Measurements from ENCODE around the gene MS4A4A.

Gene MS4A4A

GRCh38 chr11:60251485-60252212, 28.8 kb upstream of the MS4A4A start:
- no peak for DNase-seq (ENCODE audit: low read depth)
- H3K4me3 ChIP-seq (ENCODE audit: low read depth, low read length), result no peak overlapping the region
- TF ChIP-seq CTCF (IDR thresholded peaks at IDR 0.05; ENCODE audit: low read depth, low read length, missing control alignments), result peak; percentile 49

- no peak for TF ChIP-seq CTCF (IDR thresholded peaks at IDR 0.05; ENCODE audit: low read depth, low read length, missing control alignments)
- H3K4me3 ChIP-seq (ENCODE audit: low read depth, low read length), result no peak overlapping the region
- DNase-seq (ENCODE audit: low read depth), result no peak
Measured at GRCh38 chr11:60252213-60253108, 28.0 kb upstream of the MS4A4A start.

GRCh38 chr11:60257956-60258722, 22.3 kb upstream of the MS4A4A start:
- DNase-seq (ENCODE audit: low read depth), result no peak
- no peak overlapping the region for H3K4me3 ChIP-seq (ENCODE audit: low read depth, low read length)
- no peak for TF ChIP-seq CTCF (IDR thresholded peaks at IDR 0.05; ENCODE audit: low read depth, low read length, missing control alignments)

DNA sequence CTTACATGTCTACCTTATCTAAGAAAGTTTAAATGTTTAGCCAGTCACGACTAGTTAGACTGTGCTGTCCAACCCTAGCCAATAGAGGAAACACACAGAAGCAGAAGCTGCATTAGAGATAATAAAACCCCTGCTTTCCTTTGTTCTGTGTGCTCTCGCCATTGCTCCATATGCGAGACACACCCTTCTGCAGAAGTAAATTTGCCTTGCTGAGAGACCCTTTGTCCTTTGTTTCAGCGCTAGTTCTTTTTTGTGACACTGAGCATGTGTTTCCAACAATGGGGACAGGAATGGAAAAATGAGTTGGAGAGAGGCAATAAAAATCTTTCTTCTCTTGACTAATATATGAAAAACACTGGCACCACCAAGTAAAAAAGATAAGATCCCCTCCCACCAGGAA, 19.5 kb upstream of the MS4A4A start:
- no peak overlapping the region for H3K4me3 ChIP-seq (ENCODE audit: low read depth, low read length)
- no peak for TF ChIP-seq CTCF (IDR thresholded peaks at IDR 0.05; ENCODE audit: low read depth, low read length, missing control alignments)
- DNase-seq (ENCODE audit: low read depth), result no peak

DNA sequence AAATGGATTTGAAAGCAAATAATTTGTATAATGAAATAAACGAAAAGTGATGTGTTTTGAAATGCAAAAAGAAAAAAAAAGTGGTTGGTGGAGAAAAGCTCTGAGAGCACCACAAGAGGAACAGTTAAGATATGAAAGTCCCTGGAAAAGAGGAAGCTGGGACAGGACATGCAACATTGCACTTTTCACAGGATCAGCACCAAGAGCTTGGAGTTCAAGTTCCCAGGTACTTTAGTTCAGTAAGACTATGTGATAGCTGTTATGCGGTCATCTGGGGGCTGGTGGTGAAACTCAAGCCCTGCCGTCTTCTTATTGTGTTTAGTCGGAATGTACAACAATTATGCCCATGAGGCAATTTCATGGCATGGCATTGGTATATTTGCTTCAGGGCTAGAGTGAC, 17.1 kb upstream of the MS4A4A start:
- DNase-seq (ENCODE audit: low read depth), result no peak
- no peak for TF ChIP-seq CTCF (IDR thresholded peaks at IDR 0.05; ENCODE audit: low read depth, low read length, missing control alignments)
- H3K4me3 ChIP-seq (ENCODE audit: low read depth, low read length), result no peak overlapping the region

DNA sequence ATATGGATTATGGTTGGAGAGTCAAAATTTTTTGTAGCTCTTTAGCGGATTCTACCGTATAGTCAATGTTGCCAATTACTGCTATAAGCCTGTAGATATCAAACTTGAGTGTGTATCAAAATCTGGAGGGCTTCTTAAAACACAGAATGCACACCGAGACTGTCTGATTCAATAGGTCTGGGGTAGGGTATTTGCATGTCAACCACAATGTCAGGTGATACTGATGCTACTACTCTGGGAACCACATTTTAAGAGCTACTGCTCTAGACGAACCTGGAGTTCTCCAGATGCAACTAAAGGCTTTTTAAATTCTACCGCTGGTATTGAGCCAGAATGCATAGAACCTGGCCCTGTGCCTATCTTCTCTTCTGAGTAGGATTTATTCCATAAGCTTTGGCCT, 15.8 kb upstream of the MS4A4A start:
- H3K4me3 ChIP-seq (ENCODE audit: low read depth, low read length), result no peak overlapping the region
- no peak for DNase-seq (ENCODE audit: low read depth)
- TF ChIP-seq CTCF (IDR thresholded peaks at IDR 0.05; ENCODE audit: low read depth, low read length, missing control alignments), result no peak

All from GM12864 (cell line).